NCI-H187 (cell line): ENCODE results near the gene SBNO1.
A peak's percentile ranks its signal among the peaks of the same experiment; 100 is the strongest.
"Not testable (repeated sequence)": the region's sequence is repeated elsewhere in the genome, so short reads cannot be mapped to it uniquely, and the experiment has no call there.

Experiments used
- DNase-seq, 2 experiments: peaks; one replicate each; lab custom pipeline; 2025; lab: John Stamatoyannopoulos, UW

SBNO1 gene

GRCh38 chr12:123270214-123271000 is 94.2 kb downstream of the SBNO1 start:
- no peak for DNase-seq

GRCh38 chr12:123269896-123270213 is 94.8 kb downstream of the SBNO1 start:
- DNase-seq, result no peak

GRCh38 chr12:123269395-123269892 is 95.2 kb downstream of the SBNO1 start:
- DNase-seq, result no peak

GRCh38 chr12:123268850-123269249 is 95.8 kb downstream of the SBNO1 start:
- no peak for DNase-seq

GRCh38 chr12:123267991-123268843 is 96.4 kb downstream of the SBNO1 start:
- no peak for DNase-seq

DNA sequence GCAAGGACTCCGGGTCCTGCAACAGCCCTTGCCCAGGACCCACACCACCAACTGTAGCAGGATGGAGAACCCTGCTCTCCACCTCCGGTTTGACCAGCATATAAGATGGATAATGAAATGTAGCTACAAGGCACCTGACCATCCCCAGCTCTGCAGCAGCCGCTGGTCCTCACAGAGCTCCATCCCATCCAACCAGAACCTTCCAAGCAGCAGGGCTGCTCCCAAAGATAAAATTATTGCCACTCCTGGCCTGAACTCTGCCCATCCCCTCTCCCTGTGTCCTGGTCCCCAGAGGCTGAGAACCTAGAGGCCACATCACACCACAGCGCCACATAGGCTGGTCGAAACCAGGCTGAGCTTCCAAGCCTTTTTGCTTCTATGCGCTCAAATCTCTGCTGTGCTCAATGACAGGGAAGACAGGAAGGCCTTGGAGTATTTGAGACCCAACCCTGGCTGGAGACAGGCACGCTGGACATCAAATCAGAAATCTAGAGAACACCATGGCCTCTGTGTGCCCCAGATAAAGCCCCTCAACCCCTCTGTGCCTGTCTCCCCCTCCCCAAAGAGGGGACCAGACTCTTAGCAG is 97.2 kb downstream of the SBNO1 start:
- DNase-seq, result no peak

- no peak for DNase-seq
Observed at GRCh38 chr12:123266679-123267277, 97.9 kb downstream of the SBNO1 start.

DNA sequence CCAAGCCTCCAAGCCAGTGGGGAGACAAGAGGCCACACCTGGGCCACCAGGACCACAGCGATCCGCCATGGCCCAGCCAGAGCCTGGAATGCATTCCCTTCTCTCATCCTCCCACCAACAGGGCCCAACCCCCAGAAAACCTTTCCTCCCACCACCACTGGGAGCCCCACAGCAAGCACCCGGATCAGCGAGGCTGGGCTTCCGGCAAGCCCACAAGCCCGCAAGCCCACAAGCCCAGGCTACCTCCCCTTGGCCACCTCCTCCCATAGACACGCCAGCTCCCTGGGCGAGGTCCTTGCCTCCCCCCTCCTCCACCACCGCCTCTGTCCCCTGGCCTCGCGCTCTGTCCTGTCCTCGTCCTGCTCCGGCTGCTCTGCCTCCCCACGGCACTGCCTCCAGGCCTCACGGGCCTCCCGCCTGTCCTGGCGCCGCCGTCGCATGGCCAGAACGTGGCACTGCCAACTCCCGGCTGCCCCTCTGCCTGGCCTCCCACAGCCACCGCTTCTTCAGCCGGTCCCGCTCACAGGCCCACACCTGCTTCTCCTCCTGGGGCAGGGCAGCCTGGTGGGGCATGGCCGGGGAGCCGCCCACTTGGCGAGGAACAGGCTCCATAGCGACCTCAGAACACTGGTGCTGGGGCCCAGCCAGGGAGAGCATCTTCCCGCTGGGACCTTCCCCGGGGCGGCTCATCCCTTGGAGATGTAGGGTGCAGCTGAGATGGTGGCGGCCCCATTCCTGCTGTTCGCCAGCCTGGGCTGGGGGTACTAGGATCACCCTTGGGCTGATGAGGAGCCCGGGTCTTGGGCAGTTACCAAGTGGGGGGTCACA is 98.6 kb downstream of the SBNO1 start:
- DNase-seq, result no peak

DNA sequence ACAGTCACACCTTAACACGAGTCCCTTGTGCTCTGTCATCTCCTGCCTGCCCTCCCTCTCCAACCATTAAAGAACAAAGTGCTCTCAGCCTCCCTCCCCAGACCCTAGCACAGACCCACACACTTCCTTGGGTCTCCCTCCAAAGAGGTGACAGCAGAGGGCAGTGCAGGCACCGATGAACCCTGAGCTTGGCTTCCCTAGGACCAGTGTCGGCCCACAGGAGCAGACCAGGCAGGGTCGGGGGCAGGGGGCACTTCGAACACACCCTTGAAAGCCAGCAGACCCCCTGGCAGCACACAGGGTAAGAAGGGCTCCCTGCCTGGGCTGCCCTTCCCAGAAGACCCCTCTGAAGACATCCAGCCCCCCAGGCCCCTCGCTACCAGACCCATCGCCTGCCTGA is 100.0 kb downstream of the SBNO1 start:
- no peak for DNase-seq

GRCh38 chr12:123263196-123263817 is 101.3 kb downstream of the SBNO1 start:
- no peak for DNase-seq

DNA sequence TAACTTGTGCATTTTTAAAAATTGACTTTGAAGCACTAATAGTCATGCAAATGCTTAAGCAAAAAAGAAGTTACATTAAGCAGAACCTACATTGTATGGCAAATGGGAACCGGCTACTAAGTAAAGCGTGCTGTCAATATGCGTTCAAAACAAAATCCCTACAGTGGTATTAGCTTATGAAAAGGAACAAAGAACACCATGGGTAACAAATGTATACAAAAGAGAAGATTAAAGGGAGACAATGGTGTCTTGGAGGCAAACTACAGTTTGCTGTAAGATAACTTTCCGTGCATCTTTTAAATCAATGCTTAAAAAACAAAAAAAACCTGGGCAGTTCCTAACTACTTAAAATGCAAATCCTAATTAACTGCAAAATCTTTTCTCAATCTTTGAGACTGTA is 103.5 kb downstream of the SBNO1 start:
- no peak for DNase-seq

DNA sequence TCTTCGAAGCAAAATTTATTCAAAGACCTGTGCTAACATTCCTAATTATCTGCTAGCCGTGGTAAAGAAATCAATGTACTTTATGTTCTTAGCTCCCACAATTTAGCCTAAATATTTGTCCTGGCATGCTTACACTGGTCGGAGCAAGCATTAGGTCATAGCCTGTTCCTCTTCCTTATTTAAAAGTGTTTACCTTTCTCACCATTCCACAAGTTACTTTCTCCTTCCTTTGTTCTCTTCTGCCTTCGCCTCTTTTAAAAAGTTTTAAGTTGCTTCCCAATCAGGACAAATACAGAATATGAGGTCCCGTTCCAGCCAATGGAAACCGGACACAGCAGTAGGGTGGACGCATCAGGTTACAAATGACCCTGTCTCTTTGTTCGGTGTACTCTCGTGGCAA is 104.6 kb downstream of the SBNO1 start:
- DNase-seq, result no peak

DNA sequence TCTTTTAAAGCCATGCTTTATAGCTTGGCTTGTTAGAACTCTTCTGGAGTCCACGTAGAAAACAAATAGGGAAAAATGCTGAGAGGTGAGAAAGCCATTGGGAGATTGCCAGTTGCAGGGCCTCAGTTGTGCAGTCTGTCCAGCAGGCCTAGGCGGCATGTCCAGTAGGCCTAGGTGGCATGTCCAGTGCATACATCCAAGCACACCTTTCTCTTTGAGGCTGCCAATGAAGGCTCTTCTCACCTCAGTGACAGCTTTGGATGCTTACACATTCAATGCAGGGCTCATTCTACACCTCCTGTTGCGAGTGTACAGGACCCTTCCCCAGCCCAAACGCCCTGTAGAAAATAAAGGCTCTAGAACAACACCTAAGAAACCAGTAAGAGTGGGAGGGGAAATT is 106.1 kb downstream of the SBNO1 start:
- no peak for DNase-seq

- DNase-seq, result no peak
Observed at GRCh38 chr12:123254853-123255446, 109.7 kb downstream of the SBNO1 start.

GRCh38 chr12:123253641-123254459 is 110.8 kb downstream of the SBNO1 start:
- no peak for DNase-seq

DNA sequence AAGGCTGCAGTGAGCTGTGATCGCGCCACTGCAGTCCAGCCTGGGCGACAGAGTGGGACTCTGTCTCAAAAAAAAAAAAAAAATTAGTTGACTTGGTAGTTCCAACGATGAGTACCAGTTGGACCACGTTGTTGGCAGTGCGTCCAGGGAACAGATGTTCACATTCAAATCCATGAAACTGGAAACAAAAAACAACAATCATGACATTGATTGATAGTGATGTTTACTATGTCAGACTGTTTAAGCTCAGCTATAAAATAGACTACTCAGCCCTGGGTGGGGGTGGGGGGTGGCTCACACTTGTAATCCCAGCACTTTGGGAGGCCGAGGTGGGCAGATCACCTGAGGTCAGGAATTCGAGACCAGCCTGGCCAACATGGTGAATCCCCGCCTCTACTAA is 112.3 kb downstream of the SBNO1 start:
- DNase-seq, result not testable (repeated sequence)

DNA sequence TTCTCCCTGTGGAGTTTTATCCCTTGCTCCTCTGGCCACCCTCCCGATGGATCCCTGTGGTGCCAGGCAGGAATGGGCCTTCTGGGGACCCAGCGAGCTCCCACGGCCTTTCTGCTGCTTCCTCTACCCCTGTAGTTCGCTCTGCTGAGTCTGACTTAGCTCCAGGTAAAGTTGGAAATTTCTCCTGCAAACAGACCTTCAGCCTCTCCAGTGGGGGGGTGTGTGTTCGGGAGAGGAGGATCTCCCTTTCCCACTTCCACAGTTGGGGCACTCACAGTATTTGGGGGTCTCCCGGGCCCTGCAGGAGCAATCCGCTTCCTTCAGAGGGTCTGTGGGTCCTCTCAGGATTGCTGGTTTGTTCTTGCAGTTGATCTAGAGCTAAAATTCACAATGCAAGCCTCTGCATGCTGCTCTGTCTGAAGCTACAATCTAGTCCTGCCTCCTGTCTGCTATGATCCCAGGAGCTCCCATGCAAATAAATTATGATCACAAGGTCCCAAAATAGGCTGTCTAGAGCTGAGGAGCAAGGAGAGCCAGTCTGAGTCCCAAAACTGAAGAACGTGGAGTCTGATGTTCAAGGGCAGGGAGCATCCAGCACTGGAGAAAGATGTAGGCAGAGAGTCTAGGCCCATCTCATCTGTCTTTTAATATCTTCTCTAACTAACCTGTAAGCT is 113.1 kb downstream of the SBNO1 start:
- DNase-seq, result no peak

GRCh38 chr12:123250471-123251383 is 113.9 kb downstream of the SBNO1 start:
- DNase-seq, result peak; percentile 62 to 81
